Pons (tissue), 1 donor: ENCODE measurements around the gene PCIF1.
A peak's percentile ranks its signal among the peaks of the same experiment; 100 is the strongest.
"Not testable (repeated sequence)": the region's sequence is repeated elsewhere in the genome, so short reads cannot be mapped to it uniquely, and the experiment has no call there.

Source experiments
- DNase-seq: peaks from one replicate; pipeline ENCODE4 v3.0.0-alpha.2; 2016; ENCODE audit warnings: low spot score

PCIF1 gene

GRCh38 chr20:45924391-45925261 lies 9.9 kb upstream of the PCIF1 start:
- DNase-seq = peak; percentile 81

GRCh38 chr20:45925821-45926506 lies 8.5 kb upstream of the PCIF1 start:
- DNase-seq = no peak

DNA sequence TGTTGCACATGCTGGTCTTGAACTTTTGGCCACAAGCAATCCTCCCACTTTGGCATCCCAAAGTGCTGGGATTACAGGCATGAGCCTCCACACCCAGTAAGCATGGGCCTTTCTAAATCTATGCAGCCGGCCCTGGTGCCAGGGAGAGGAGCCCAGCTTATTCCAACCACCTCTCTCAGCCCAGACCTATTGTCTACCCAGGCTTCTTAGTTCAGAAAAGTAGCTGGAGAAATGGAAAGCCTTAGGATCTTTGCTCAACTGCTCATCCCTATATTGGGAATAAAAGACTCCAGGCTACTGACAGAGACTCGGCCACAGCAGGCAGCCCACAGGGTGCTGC lies 7.8 kb upstream of the PCIF1 start:
- no peak for DNase-seq

DNA sequence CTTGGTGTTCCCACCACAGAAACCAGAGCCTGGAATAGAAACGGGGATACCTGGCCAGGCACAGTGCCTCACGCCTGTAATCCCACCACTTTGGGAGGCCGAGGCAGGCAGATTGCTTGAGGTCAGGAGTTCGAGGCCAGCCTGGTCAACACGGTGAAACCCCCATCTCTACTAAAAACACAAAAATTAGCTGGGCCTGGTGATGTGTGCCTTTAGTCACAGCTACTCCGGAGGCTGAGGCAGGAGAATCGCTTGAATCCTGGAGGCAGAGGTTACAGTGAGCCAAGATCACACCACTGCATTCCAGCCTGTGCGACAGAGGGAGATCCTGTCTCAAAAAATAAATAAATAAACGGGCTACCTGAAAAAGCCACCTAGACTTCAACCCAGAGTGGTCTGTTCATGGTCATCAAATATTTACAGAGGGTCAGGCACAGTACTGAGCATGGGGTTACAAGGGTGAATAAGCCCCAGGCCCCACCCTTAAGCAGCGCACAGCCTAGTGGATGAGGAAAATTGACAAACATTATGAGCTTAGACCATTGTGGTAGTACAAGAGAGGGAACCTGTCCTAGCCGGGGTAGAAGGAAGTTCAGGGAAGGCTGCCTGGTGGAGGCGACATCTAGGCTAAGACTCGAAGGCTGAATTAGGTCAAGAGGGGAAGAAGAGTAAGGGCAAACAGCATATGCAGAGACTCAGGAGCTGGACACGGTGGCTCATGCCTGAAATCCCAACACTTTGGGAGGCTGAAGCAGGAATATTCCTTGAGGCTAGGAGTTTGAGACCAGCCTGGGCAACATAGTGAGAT lies 7.2 kb upstream of the PCIF1 start:
- DNase-seq = no peak

DNA sequence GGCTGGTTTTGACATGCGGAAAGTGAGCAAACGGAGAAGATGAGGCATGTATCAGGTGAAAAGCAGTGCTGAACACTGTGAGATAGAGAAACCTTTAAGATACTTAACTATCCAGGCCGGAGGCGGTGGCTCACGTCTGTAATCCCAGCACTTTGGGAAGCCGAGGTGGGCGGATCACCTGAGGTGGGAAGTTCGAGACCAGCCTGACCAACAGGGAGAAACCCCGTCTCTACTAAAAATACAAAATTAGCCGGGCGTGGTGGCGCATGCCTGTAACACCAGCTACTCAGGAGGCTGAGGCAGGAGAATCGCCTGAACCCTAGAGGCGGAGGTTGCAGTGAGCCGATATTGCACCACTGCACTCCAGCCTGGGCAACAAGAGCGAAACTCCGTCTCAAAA lies 2.8 kb upstream of the PCIF1 start:
- not testable (repeated sequence) for DNase-seq

DNA sequence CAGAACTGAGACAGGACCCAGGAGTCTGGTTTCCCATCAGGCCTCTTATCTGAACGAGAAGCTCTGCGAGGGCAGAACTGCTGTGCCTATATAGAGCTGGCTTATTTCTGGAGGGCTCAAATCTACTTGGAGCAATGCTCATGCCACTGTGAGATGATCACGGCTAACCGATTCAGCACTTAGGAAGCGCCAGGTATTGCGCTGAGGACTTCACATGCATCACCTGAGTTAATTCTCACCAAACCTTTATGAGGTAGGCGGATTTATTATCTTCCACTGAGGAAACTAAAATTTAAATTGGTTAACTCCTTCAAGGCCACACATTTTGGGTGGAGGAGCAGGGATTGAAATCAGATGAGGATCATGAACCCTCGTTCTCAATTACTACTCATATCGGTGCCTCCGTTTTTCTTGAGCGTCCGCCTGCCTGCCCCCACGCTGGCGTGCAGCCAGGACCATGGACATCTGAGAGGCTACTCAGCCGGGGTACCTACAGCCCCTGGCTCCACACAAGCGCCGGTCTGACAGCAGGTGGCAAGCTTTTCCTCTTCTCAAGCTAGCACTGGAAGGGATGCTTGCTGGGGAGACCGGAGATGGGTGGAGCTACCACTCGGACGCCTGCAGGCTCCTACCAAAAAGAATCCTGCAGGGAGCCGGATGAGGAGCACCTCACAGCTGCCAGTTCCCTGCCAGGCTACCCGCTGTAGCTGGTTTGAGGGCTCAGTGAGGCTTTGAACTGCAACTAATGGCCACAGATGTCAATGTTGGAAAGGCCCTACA lies 1.0 kb upstream of the PCIF1 start:
- peak; percentile 71 for DNase-seq

DNA sequence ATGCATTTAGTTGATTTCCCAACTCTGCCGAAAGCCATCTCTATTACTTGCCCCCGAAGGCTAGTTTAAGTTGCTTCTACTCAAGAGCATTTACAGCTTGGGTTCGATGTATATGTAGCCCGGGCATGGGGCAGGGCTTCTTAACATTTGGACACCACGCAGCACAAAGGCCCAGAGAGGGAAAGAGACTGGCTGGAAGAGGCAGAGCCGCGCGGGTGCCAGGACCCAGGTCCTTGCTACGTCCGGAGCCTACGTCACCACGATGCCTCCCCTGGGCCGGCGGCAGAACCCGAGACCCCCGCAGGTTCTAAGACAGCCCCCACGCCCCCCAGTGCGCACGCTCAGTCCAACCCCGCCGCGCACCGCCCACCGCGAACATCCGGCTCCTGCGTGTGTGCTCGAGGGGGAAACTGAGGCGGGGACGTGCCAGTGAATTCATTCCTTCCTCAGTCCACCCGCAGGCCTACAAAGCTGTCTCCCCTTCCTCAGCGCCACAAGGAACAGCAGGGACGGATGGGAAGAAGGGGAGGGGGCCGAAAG lies 367 bp upstream of the PCIF1 start:
- DNase-seq = no peak

- peak; percentile 37 for DNase-seq
Measured at GRCh38 chr20:45935416-45936046, 1.0 kb downstream of the PCIF1 start.

DNA sequence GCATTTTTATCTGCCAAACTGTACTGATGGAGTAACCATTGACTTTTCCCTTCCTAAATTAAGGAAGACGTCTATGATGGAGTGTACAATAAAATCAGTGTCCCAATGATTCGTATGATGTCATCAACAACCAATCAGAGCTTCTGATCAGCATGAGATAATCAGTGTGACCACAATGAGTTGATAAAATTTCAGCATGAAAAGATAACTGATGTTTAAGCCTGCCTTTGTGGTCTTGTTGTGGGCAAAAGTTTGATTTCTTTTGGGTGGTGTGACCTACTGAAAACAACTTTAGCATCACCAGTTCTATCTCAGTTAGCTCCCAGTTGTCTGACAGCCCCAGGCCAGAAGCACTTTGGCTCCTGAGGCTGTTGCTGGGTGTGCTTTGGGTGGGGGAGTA lies 3.3 kb downstream of the PCIF1 start:
- DNase-seq = no peak

DNA sequence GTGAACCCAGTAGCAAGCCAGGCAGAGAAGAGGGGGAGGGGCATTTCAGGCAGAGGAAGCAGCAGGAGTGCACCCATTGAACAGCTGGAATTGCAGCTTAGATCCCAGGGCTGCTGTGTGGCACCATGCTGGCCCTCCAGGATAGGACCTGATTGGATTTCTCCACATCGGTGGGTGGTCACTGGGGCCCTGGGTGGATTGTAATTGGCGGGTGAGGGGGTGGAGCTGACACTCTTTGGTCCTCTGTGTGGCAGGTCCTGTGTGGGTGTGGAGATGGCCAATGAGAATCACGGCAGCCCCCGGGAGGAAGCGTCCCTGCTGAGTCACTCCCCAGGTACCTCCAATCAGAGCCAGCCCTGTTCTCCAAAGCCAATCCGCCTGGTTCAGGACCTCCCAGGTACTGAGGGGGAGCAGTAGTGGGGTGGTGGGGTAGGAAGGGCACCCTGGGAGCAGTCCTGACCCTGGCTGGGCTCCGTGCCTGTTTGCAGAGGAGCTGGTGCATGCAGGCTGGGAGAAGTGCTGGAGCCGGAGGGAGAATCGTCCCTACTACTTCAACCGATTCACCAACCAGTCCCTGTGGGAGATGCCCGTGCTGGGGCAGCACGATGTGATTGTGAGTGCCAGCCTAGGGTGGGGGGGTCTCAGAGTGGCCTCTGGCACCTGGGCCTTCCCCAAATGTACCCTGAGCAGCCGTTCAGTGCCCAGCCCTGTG lies 4.4 kb downstream of the PCIF1 start:
- DNase-seq = no peak

DNA sequence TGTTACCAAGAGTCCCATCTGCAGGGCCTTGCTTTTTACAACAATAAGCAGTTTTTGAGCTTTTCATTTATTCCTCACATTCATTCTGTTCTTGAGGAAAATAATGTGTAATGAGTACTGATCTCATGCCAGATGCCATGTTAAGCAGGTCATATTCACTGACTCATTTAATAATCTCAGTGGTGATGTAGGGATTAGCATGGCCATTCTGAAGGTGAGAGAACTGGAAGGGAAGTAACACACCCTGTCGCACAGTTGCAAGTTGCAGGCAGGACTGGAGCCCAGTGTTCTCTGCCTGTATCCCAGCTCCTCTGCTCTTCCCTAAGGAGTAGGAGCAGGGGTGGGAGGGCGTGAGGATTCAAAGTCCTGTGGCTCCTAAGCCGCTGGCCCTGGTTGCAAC lies 5.6 kb downstream of the PCIF1 start:
- no peak for DNase-seq

DNA sequence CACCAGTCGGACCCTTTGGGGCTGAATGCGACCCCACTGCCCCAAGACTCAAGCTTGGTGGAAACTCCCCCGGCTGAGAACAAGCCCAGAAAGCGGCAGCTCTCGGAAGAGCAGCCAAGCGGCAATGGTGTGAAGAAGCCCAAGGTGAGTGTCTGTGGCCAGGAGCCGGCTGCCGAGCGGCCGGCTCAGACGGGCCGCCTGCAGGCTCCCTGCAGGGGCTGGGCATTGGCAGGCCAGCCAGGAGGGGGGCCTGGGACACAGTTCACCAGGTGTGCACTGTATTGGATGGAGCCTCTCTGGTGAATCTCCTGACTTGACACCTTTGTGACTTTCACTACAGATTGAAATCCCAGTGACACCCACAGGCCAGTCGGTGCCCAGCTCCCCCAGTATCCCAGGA lies 6.0 kb downstream of the PCIF1 start:
- no peak for DNase-seq

- no peak for DNase-seq
Measured at GRCh38 chr20:45943613-45944012, 9.1 kb downstream of the PCIF1 start.

DNA sequence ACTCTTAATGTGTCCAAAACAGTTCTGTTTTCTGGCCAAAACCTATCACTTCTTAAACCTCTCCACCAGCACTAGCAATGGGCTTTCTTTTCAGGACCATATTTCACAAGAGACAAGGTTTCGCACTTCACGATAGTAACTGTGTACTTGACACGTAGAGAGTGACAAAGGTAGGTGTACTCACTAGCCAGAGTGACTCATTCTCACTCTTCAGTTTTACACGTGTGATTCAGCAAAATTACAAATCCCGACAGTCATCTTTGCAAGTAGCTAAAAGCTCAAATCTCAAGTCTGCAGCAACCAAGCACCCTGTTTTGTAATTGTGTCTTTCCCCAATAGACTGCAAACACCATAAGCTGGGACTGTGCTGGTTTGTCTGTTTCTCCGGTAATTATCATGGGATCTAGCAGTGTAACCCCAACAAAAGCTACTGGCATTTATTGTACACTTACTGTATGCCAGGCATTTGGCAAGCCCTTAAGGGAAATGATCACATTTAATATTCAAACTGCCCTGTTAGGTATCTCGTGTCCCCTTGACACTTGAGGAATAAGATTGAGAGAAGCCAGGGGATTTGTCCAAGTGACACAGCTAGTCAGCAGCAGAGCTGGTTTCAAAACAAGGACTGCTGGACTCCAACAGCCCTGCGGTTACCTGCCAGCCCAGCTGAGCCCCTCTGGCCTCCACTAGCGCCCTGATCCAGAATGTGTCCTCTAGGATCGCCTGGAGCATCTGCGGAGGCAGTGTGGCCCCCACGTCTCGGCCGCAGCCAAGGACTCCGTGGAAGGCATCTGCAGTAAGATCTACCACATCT lies 9.9 kb downstream of the PCIF1 start:
- no peak for DNase-seq

GRCh38 chr20:45944965-45945677 lies 10.6 kb downstream of the PCIF1 start:
- no peak for DNase-seq

- DNase-seq = no peak
Measured at GRCh38 chr20:45945678-45946148, 11.2 kb downstream of the PCIF1 start.

GRCh38 chr20:45946149-45946970 lies 11.9 kb downstream of the PCIF1 start:
- peak; percentile 19 for DNase-seq
